Endothelial cell of umbilical vein (primary cell): Measurements from ENCODE around the gene CYP46A1. TPM values are rescaled to one million over a fixed set of nuclear protein-coding genes. Genes with fewer than 3 reads are reported as not detected.

Source experiments
- BruUV-seq: library from RNA; stranded (reverse); fragments of 400-500 nt; replicated peaks from 2 replicates; lab custom pipeline; 2021; lab: Mats Ljungman, UMichigan
- CTCF ChIA-PET: fragments of 300-600, 350-600 bp; sonication (Branson Sonifier 250); formaldehyde crosslinking; loops from one replicate; lab custom pipeline; 2021; ENCODE audit warnings: antibody characterized with exemption, inconsistent platforms; lab: Charles Lee
- POLR2A ChIA-PET: fragments of 300-600, 350-600 bp; sonication (Branson Sonifier 250); formaldehyde crosslinking; loops from one replicate; lab custom pipeline; 2021; ENCODE audit warnings: antibody characterized with exemption, inconsistent platforms; lab: Charles Lee
- DNase-seq: peaks from one replicate; pipeline ENCODE4 v3.0.0-alpha.2; 2011; ENCODE audit warnings: low read depth, low spot score
- FAIRE-seq: peaks from 2 replicates; lab custom pipeline; 2011; peaks lifted over from hg19 to GRCh38; lab: Jason Lieb, UNC
- H2AFZ ChIP-seq: 2 replicates; pipeline ENCODE4 v1.6.0; 2012; ENCODE audit warnings: low read depth, low read length, control low read depth, inconsistent platforms
- H3K27ac ChIP-seq: 2 replicates; pipeline ENCODE4 v1.5.1; 2011; ENCODE audit warnings: low read depth, mild to moderate bottlenecking, control low read depth, low read length, moderate library complexity; ENCODE audit not compliant: insufficient read depth
- H3K27me3 ChIP-seq, 2 experiments: 2 replicates each; pipeline versions ENCODE4 v1.6.0 to v1.6.1; 2011; ENCODE audit warnings: low read length in 2 of 2, mixed read lengths in 1 of 2; ENCODE audit not compliant: control insufficient read depth in 2 of 2, insufficient read depth in 2 of 2
- H3K36me3 ChIP-seq, 2 experiments: 2 replicates in 1 of 2; 3 replicates in 1 of 2; pipeline ENCODE4 v1.5.1; 2011; ENCODE audit warnings: low read length in 2 of 2, mild to moderate bottlenecking in 1 of 2, moderate library complexity in 1 of 2; ENCODE audit not compliant: control insufficient read depth in 2 of 2, insufficient read depth in 2 of 2; ENCODE audit errors: extremely low read depth in 1 of 2
- H3K4me1 ChIP-seq: 3 replicates; pipeline ENCODE4 v1.5.1; 2011; ENCODE audit warnings: mild to moderate bottlenecking, low read length; ENCODE audit not compliant: control insufficient read depth, insufficient read depth; ENCODE audit errors: extremely low read depth
- H3K4me2 ChIP-seq: 2 replicates; pipeline ENCODE4 v1.6.1; 2011; ENCODE audit warnings: low read length, control low read depth, mixed read lengths; ENCODE audit not compliant: insufficient read depth
- H3K4me3 ChIP-seq, 3 experiments: fragments of 200-600 bp in 1 of 3; sonication (generic), shearing (Covaris generic) in 1 of 3; replicated peaks in 1 of 3; 2 replicates each; pipeline ENCODE4 v1.5.1; 2011 to 2016; ENCODE audit warnings: control low read depth in 3 of 3, low read length in 3 of 3, mild to moderate bottlenecking in 2 of 3, inconsistent platforms in 1 of 3, low read depth in 1 of 3, moderate library complexity in 1 of 3; ENCODE audit not compliant: insufficient read depth in 1 of 3
- H3K79me2 ChIP-seq: 2 replicates; pipeline ENCODE4 v1.6.0; 2012; ENCODE audit warnings: low read length, inconsistent platforms; ENCODE audit not compliant: control insufficient read depth, insufficient read depth
- H3K9ac ChIP-seq: replicated peaks from 2 replicates; pipeline ENCODE3; 2011; ENCODE audit warnings: low read length, control low read depth; ENCODE audit not compliant: insufficient read depth; ENCODE audit errors: extremely low read depth
- H3K9me1 ChIP-seq: replicated peaks from 3 replicates; pipeline ENCODE4 v1.6.0; 2011; ENCODE audit warnings: mild to moderate bottlenecking, low read length; ENCODE audit not compliant: control insufficient read depth, insufficient read depth; ENCODE audit errors: extremely low read depth
- H3K9me3 ChIP-seq: replicated peaks from 2 replicates; pipeline ENCODE4 v1.5.1; 2012; ENCODE audit warnings: low read length, inconsistent platforms; ENCODE audit not compliant: control insufficient read depth, insufficient read depth
- H4K20me1 ChIP-seq: replicated peaks from 2 replicates; pipeline ENCODE3; 2011; ENCODE audit warnings: mild to moderate bottlenecking, low read length; ENCODE audit not compliant: control insufficient read depth, insufficient read depth; ENCODE audit errors: extremely low read depth
- CTCF ChIP-seq, 2 donors: IDR thresholded peaks; 1 replicate in 1 of 2; 2 replicates in 1 of 2; pipeline ENCODE4 v1.5.1; 2011; ENCODE audit warnings: low read length in 2 of 2, mild to moderate bottlenecking in 2 of 2, moderate library complexity in 2 of 2, control low read depth in 1 of 2, inconsistent platforms in 1 of 2, low read depth in 1 of 2; ENCODE audit not compliant: insufficient read depth in 1 of 2; ENCODE audit errors: extremely low read depth in 1 of 2
- EZH2 ChIP-seq: IDR thresholded peaks from 2 replicates; pipeline ENCODE4 v1.6.1; 2012; ENCODE audit warnings: borderline replicate concordance, low read depth, mild to moderate bottlenecking, moderate library complexity, low read length, inconsistent platforms; ENCODE audit not compliant: severe bottlenecking
- FOS ChIP-seq: IDR thresholded peaks from 2 replicates; pipeline ENCODE4 v1.6.1; 2011; ENCODE audit warnings: mild to moderate bottlenecking, low read length, moderate library complexity, borderline replicate concordance; ENCODE audit not compliant: insufficient read depth
- GATA2 ChIP-seq: IDR thresholded peaks from 2 replicates; pipeline ENCODE4 v1.7.0; 2011; ENCODE audit warnings: low read depth, mild to moderate bottlenecking, moderate library complexity, mixed read lengths, low read length; ENCODE audit not compliant: insufficient read length, insufficient read depth
- JUN ChIP-seq: IDR thresholded peaks from 2 replicates; pipeline ENCODE4 v1.6.1; 2011; ENCODE audit warnings: borderline replicate concordance, low read depth; ENCODE audit not compliant: insufficient read length, insufficient read depth
- MAX ChIP-seq: IDR thresholded peaks from 2 replicates; pipeline ENCODE4 v1.6.1; 2011; ENCODE audit not compliant: insufficient read depth, insufficient read length
- MYC ChIP-seq: IDR thresholded peaks from one replicate; pipeline ENCODE4 v1.6.1; 2011; ENCODE audit warnings: mild to moderate bottlenecking, low read depth, low read length
- POLR2A ChIP-seq: IDR thresholded peaks from 2 replicates; pipeline ENCODE4 v1.6.1; 2012; ENCODE audit warnings: low read depth, mild to moderate bottlenecking, control low read depth, low read length
- POLR2AphosphoS5 ChIP-seq: IDR thresholded peaks from 2 replicates; pipeline ENCODE4 v1.6.1; 2012; ENCODE audit warnings: low read depth, mild to moderate bottlenecking, control low read depth, low read length, moderate library complexity; ENCODE audit not compliant: insufficient read depth
- dilution Hi-C: fragments of 300-500 bp; cut with MboI; formaldehyde crosslinking; loops from one replicate; pipeline ENCODE4 v1.15.0; 2019; ENCODE audit warnings: low sequenced_read_pairs; ENCODE audit not compliant: extremely low pct_ligation_motif_present
- intact Hi-C: fragments of 100-400 bp; cut with micrococcal nuclease; formaldehyde crosslinking; loops from one replicate; pipeline ENCODE4 v1.10.0; 2022
- polyA plus RNA-seq, 4 experiments: library from polyadenylated mRNA; depleted of rRNA in 3 of 4; stranded (reverse) in 3 of 4; unstranded in 1 of 4; fragments of >200 nt; gene quantifications; 2 replicates each; pipeline versions ENCODE4 v1.2.1 to v1.2.3, GENCODE V29; 2011 to 2012; ENCODE audit warnings: missing spikeins in 1 of 4
- total RNA-seq: library from RNA; stranded (reverse); gene quantifications from 2 replicates; pipeline ENCODE4 v1.2.3, GENCODE V29; 2021

CYP46A1 gene
- total and polyA plus RNA-seq, 2 donors (not counting 3 experiments of a cell fraction or from before 2014, with no cell fraction given): 0.03 to 0.24 TPM

GRCh38 chr14:99742074-99742473, 58.0 kb downstream of the CYP46A1 start:
- Histone ChIP-seq H3K4me1 (peaks cover 38% of the 10 kb centered on the region), H2AFZ (no peak overlapping the region), H3K9me3 (no peaks in the 10 kb centered on the region), H3K36me3 (peaks cover 0 to 3% of the 10 kb centered on the region in 2 experiments), H3K27ac (no peak overlapping the region), H3K9me1 (no peaks in the 10 kb centered on the region), H3K4me2 (no peak overlapping the region), H3K4me3 (no peak overlapping the region), H4K20me1 (no peaks in the 10 kb centered on the region), H3K79me2 (peaks cover 3% of the 10 kb centered on the region), H3K9ac (no peak overlapping the region), H3K27me3 (no peaks in the 10 kb centered on the region)
- no peak for TF ChIP-seq CTCF (IDR thresholded peaks at IDR 0.05; ENCODE audit: extremely low read depth in 1 of 2, insufficient read depth in 1 of 2, low read depth in 1 of 2, low read length in 2 of 2)
- intact Hi-C loops: no loop called here
- CTCF ChIA-PET: interaction anchor here (2.1 kb wide), 1 partner anchor 10 kb away, joined by 6 read pairs; no protein-coding TSS in a partner anchor
- no TSS peak for BruUV-seq
- FAIRE-seq: no peak
- POLR2A ChIA-PET: no interaction called here
- DNase-seq: no peak
- dilution Hi-C loops: no loop called here

GRCh38 chr14:99742509-99743487, 58.7 kb downstream of the CYP46A1 start:
- intact Hi-C loops: no loop called here
- no peak overlapping the region for H3K4me2 ChIP-seq
- CTCF ChIA-PET: interaction anchor here (0.7 to 2.1 kb wide), 3 partner anchors 9 to 157 kb away, joined by 3 to 6 read pairs (median 3); no protein-coding TSS in a partner anchor
- H3K27ac ChIP-seq: no peak overlapping the region
- FAIRE-seq (no peak), DNase-seq (no peak)
- no peak overlapping the region for H3K9ac ChIP-seq
- TF ChIP-seq POLR2AphosphoS5 (no peak), MYC (no peak), EZH2 (no peak), GATA2 (no peak), POLR2A (no peak), JUN (no peak), CTCF (IDR thresholded peaks at IDR 0.05; ENCODE audit: extremely low read depth in 1 of 2, insufficient read depth in 1 of 2, low read depth in 1 of 2, low read length in 2 of 2) (no peak), FOS (no peak), MAX (no peak)
- BruUV-seq: no TSS peak
- H3K4me1 ChIP-seq: peaks cover 37% of the 10 kb centered on the region
- no peaks in the 10 kb centered on the region for H3K9me1 ChIP-seq
- no peak overlapping the region for H2AFZ ChIP-seq
- no peaks in the 10 kb centered on the region for H4K20me1 ChIP-seq
- dilution Hi-C loops: no loop called here
- H3K27me3 ChIP-seq: no peaks in the 10 kb centered on the region
- POLR2A ChIA-PET: no interaction called here
- peaks cover 3% of the 10 kb centered on the region for H3K79me2 ChIP-seq
- H3K36me3 ChIP-seq: peaks cover 0 to 3% of the 10 kb centered on the region in 2 experiments
- H3K9me3 ChIP-seq: no peaks in the 10 kb centered on the region
- H3K4me3 ChIP-seq: no peak overlapping the region
